Measurements from ENCODE around the gene BORCS5.

The BORCS5 gene

GRCh38 chr12:12513416-12514006 is 156.6 kb downstream of the BORCS5 start:
- Histone ChIP-seq H3K4me3 (replicated peaks; ENCODE audit: insufficient read depth, low read length) (no peak overlapping the region), H3K27ac (replicated peaks) (no peak overlapping the region), H3K27me3 (ENCODE audit: insufficient read depth, poor library complexity, severe bottlenecking) (no peaks in the 10 kb centered on the region)
- TF ChIP-seq SPI1 (IDR thresholded peaks at IDR 0.05; ENCODE audit: borderline replicate concordance, low read depth) = no peak
- no peak for TF ChIP-seq GABPA (IDR thresholded peaks at IDR 0.05; ENCODE audit: low read depth)
- TF ChIP-seq, protein P1, sequence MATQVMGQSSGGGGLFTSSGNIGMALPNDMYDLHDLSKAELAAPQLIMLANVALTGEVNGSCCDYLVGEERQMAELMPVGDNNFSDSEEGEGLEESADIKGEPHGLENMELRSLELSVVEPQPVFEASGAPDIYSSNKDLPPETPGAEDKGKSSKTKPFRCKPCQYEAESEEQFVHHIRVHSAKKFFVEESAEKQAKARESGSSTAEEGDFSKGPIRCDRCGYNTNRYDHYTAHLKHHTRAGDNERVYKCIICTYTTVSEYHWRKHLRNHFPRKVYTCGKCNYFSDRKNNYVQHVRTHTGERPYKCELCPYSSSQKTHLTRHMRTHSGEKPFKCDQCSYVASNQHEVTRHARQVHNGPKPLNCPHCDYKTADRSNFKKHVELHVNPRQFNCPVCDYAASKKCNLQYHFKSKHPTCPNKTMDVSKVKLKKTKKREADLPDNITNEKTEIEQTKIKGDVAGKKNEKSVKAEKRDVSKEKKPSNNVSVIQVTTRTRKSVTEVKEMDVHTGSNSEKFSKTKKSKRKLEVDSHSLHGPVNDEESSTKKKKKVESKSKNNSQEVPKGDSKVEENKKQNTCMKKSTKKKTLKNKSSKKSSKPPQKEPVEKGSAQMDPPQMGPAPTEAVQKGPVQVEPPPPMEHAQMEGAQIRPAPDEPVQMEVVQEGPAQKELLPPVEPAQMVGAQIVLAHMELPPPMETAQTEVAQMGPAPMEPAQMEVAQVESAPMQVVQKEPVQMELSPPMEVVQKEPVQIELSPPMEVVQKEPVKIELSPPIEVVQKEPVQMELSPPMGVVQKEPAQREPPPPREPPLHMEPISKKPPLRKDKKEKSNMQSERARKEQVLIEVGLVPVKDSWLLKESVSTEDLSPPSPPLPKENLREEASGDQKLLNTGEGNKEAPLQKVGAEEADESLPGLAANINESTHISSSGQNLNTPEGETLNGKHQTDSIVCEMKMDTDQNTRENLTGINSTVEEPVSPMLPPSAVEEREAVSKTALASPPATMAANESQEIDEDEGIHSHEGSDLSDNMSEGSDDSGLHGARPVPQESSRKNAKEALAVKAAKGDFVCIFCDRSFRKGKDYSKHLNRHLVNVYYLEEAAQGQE (IDR thresholded peaks at IDR 0.05; ENCODE audit: insufficient replicate concordance, low read depth) = no peak
- no peak for TF ChIP-seq POLR2AphosphoS5 (IDR thresholded peaks at IDR 0.05; ENCODE audit: low read depth)
- no peak for TF ChIP-seq CTCF (IDR thresholded peaks at IDR 0.05; ENCODE audit: insufficient read depth, low read length)
- no peak for DNase-seq (ENCODE audit: low read depth in 1 of 2, low spot score in 1 of 2)

DNA sequence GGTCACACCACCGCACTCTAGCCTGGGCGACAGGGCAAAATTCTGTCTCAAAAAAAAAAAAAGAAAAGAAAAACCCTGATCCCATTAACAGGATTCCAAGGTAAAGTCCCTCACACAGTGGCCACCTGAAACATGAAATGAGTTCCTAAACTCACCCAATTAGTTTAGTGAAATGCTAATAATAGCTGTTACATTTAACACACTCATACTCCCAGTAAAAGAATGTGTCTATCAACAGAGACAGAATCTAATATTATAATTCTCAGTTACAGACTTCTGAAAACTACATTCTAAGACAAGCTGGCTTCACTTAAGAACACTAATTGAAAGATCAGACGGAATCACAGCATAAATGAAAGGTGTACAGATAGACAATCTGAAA is 161.6 kb downstream of the BORCS5 start:
- H3K4me3 ChIP-seq (replicated peaks; ENCODE audit: insufficient read depth, low read length) = no peak overlapping the region
- no peak for DNase-seq (ENCODE audit: low read depth in 1 of 2, low spot score in 1 of 2)
- TF ChIP-seq, protein P1 (IDR thresholded peaks at IDR 0.05; ENCODE audit: insufficient replicate concordance, low read depth) = no peak
- TF ChIP-seq GABPA (IDR thresholded peaks at IDR 0.05; ENCODE audit: low read depth) (no peak), POLR2AphosphoS5 (IDR thresholded peaks at IDR 0.05; ENCODE audit: low read depth) (no peak), CTCF (IDR thresholded peaks at IDR 0.05; ENCODE audit: insufficient read depth, low read length) (no peak), SPI1 (IDR thresholded peaks at IDR 0.05; ENCODE audit: borderline replicate concordance, low read depth) (no peak)
- H3K27me3 ChIP-seq (ENCODE audit: insufficient read depth, poor library complexity, severe bottlenecking) = no peaks in the 10 kb centered on the region
- no peak overlapping the region for H3K27ac ChIP-seq (replicated peaks)

DNA sequence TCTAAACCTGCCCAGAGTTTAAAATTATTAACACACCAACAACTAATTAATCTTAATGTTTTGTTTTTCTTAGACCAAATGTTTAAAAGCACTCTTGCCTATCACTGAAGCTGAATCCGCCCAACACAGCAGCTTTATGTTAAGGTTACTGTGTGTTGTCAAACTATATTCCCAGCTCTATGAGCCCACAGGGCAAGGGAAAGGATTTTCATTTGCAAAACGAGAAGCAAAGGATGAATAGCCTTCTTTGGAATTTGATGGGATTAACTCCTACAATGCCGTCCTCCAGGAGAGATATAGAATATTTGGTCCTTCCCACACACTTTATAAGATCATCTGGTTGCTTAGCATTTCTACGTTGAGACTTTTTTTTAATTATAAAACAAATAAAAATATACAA is 162.0 kb downstream of the BORCS5 start:
- TF ChIP-seq, protein P1 (IDR thresholded peaks at IDR 0.05; ENCODE audit: insufficient replicate concordance, low read depth) = no peak
- TF ChIP-seq CTCF (IDR thresholded peaks at IDR 0.05; ENCODE audit: insufficient read depth, low read length) (no peak), SPI1 (IDR thresholded peaks at IDR 0.05; ENCODE audit: borderline replicate concordance, low read depth) (no peak), POLR2AphosphoS5 (IDR thresholded peaks at IDR 0.05; ENCODE audit: low read depth) (no peak), GABPA (IDR thresholded peaks at IDR 0.05; ENCODE audit: low read depth) (no peak)
- Histone ChIP-seq H3K27me3 (ENCODE audit: insufficient read depth, poor library complexity, severe bottlenecking) (no peaks in the 10 kb centered on the region), H3K27ac (replicated peaks) (no peak overlapping the region), H3K4me3 (replicated peaks; ENCODE audit: insufficient read depth, low read length) (no peak overlapping the region)
- DNase-seq (ENCODE audit: low read depth in 1 of 2, low spot score in 1 of 2) = no peak

Data from HL-60 (cell line).